K562 (cell line): ENCODE results near the gene FAM180B.

ENCODE experiments used
- CBX5 ChIP-seq: IDR thresholded peaks from 2 replicates; pipeline ENCODE4 v1.6.1; 2014; ENCODE audit warnings: low read depth, borderline replicate concordance
- CTCF ChIP-seq, 3 experiments: IDR thresholded peaks in 2 of 3; conservative IDR thresholded peaks in 1 of 3; 2 replicates each; pipeline ENCODE4 v1.5.1; 2011 to 2012; ENCODE audit warnings: low read length in 3 of 3, mild to moderate bottlenecking in 3 of 3, control low read depth in 2 of 3, improper control_type of control experiment in 1 of 3, inconsistent platforms in 1 of 3, low read depth in 1 of 3, mixed read lengths in 1 of 3, moderate library complexity in 1 of 3; ENCODE audit not compliant: insufficient read depth in 2 of 3
- HDAC3 ChIP-seq: fragments of 450-650 bp; IDR thresholded peaks from 2 replicates; pipeline ENCODE4 v1.6.1; 2018; ENCODE audit warnings: borderline replicate concordance, mild to moderate bottlenecking, moderate library complexity; ENCODE audit not compliant: partially characterized antibody
- KAT2B ChIP-seq: IDR thresholded peaks from one replicate; pipeline ENCODE4 v1.6.1; 2012; ENCODE audit warnings: low read depth, mild to moderate bottlenecking, control low read depth, inconsistent platforms, low read length, moderate library complexity
- MAX ChIP-seq: sonication (generic); formaldehyde crosslinking; IDR thresholded peaks from 2 replicates; pipeline ENCODE4 v1.9.0; 2022; ENCODE audit warnings: mild to moderate bottlenecking, missing genetic modification reagents
- NCOA6 ChIP-seq: fragments of 450-650 bp; IDR thresholded peaks from 2 replicates; pipeline ENCODE4 v1.6.1; 2017; ENCODE audit warnings: mild to moderate bottlenecking
- NR3C1 ChIP-seq: sonication (generic); formaldehyde crosslinking; IDR thresholded peaks from 2 replicates; pipeline ENCODE4 v1.8.1; 2022; ENCODE audit warnings: missing genetic modification reagents
- POLR2A ChIP-seq: fragments of 450-650 bp; conservative IDR thresholded peaks from 2 replicates; pipeline ENCODE4 v1.6.1; 2016
- POLR2AphosphoS5 ChIP-seq: IDR thresholded peaks from 2 replicates; pipeline ENCODE4 v1.6.1; 2011; ENCODE audit warnings: mild to moderate bottlenecking, low read depth, low read length, moderate library complexity; ENCODE audit not compliant: control insufficient read depth, insufficient read depth
- TAL1 ChIP-seq: fragments of 450-650 bp; IDR thresholded peaks from 2 replicates; pipeline ENCODE4 v1.6.1; 2016; ENCODE audit warnings: mild to moderate bottlenecking
- ZBTB49 ChIP-seq: sonication (generic); formaldehyde crosslinking; IDR thresholded peaks from 2 replicates; pipeline ENCODE4 v1.8.0; 2022; ENCODE audit warnings: missing genetic modification reagents, mild to moderate bottlenecking, borderline replicate concordance
- TF ChIP-seq, protein P1 (sequence below): fragments of 450-650 bp; formaldehyde crosslinking; IDR thresholded peaks from 2 replicates; pipeline ENCODE4 v1.4.0; 2020; ENCODE audit warnings: mild to moderate bottlenecking, mixed read lengths

- TF ChIP-seq POLR2A (no peak), HDAC3 (no peak), NR3C1 (CRISPR knock-in tag) (no peak), CBX5 (no peak), CTCF (IDR thresholded peaks at IDR 0.05 in 2 of 3, conservative IDR thresholded peaks at IDR 0.05 in 1 of 3; ENCODE audit: insufficient read depth in 2 of 3, low read depth in 1 of 3, low read length in 3 of 3) (no peak), POLR2AphosphoS5 (no peak), MAX (CRISPR knock-in tag) (no peak), NCOA6 (no peak), ZBTB49 (CRISPR knock-in tag) (no peak), KAT2B (no peak), TAL1 (no peak)
- TF ChIP-seq, protein P1, sequence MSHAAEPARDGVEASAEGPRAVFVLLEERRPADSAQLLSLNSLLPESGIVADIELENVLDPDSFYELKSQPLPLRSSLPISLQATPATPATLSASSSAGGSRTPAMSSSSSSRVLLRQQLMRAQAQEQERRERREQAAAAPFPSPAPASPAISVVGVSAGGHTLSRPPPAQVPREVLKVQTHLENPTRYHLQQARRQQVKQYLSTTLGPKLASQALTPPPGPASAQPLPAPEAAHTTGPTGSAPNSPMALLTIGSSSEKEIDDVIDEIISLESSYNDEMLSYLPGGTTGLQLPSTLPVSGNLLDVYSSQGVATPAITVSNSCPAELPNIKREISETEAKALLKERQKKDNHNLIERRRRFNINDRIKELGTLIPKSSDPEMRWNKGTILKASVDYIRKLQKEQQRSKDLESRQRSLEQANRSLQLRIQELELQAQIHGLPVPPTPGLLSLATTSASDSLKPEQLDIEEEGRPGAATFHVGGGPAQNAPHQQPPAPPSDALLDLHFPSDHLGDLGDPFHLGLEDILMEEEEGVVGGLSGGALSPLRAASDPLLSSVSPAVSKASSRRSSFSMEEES (CRISPR knock-in tag): no peak
Measured at GRCh38 chr11:47592970-47593369, 6.5 kb downstream of the FAM180B start.
